GM18873 (cell line): ENCODE results near the gene EPHB3.

ENCODE experiments used
- ATAC-seq: cut with Tn5 transposase; IDR thresholded peaks from one replicate; pipeline ENCODE4 v1.9.1; 2021; ENCODE audit warnings: mild to moderate bottlenecking, moderate library complexity, moderate number of reproducible peaks; ENCODE audit not compliant: unreplicated experiment, low FRiP score

EPHB3 gene

GRCh38 chr3:184596233-184596632, 34.6 kb downstream of the EPHB3 start:
- ATAC-seq, result no peak

GRCh38 chr3:184596886-184597575, 35.4 kb downstream of the EPHB3 start:
- no peak for ATAC-seq

GRCh38 chr3:184597829-184598573, 36.4 kb downstream of the EPHB3 start:
- ATAC-seq, result no peak

GRCh38 chr3:184598574-184598927, 37.0 kb downstream of the EPHB3 start:
- ATAC-seq, result no peak

- ATAC-seq, result no peak
Observed at GRCh38 chr3:184599143-184599542, 37.6 kb downstream of the EPHB3 start.

GRCh38 chr3:184600685-184601377, 39.2 kb downstream of the EPHB3 start:
- ATAC-seq, result no peak

GRCh38 chr3:184601576-184602371, 40.2 kb downstream of the EPHB3 start:
- no peak for ATAC-seq

- ATAC-seq, result no peak
Observed at GRCh38 chr3:184602372-184603150, 41.0 kb downstream of the EPHB3 start.

GRCh38 chr3:184603151-184604030, 41.8 kb downstream of the EPHB3 start:
- no peak for ATAC-seq

GRCh38 chr3:184604039-184604601, 42.5 kb downstream of the EPHB3 start:
- ATAC-seq, result no peak

GRCh38 chr3:184604615-184605290, 43.2 kb downstream of the EPHB3 start:
- no peak for ATAC-seq

GRCh38 chr3:184608209-184608608, 46.6 kb downstream of the EPHB3 start:
- no peak for ATAC-seq

- no peak for ATAC-seq
Observed at GRCh38 chr3:184609476-184610244, 48.1 kb downstream of the EPHB3 start.

GRCh38 chr3:184610245-184610871, 48.8 kb downstream of the EPHB3 start:
- no peak for ATAC-seq

GRCh38 chr3:184611607-184612281, 50.2 kb downstream of the EPHB3 start:
- no peak for ATAC-seq

GRCh38 chr3:184615396-184615795, 53.8 kb downstream of the EPHB3 start:
- ATAC-seq, result no peak
